ENCODE data around the gene SORD. TPM values are rescaled to one million over a fixed set of nuclear protein-coding genes. Genes with fewer than 3 reads are reported as not detected.

SORD gene
- polyA plus RNA-seq, 3 donors = 28.0 to 45.8 (median 40.1) TPM

GRCh38 chr15:45114751-45115085, 91.7 kb downstream of the SORD start:
- no peak for DNase-seq (ENCODE audit: low read depth in 3 of 3, low spot score in 2 of 3)

- no peak for DNase-seq (ENCODE audit: low read depth in 3 of 3, low spot score in 2 of 3)
Observed at GRCh38 chr15:45115312-45115820, 92.4 kb downstream of the SORD start.

GRCh38 chr15:45116006-45116481, 93.0 kb downstream of the SORD start:
- no peak for DNase-seq (ENCODE audit: low read depth in 3 of 3, low spot score in 2 of 3)

GRCh38 chr15:45116482-45117307, 93.7 kb downstream of the SORD start:
- DNase-seq (ENCODE audit: low read depth in 3 of 3, low spot score in 2 of 3) = no peak

- DNase-seq (ENCODE audit: low read depth in 3 of 3, low spot score in 2 of 3) = no peak
Observed at GRCh38 chr15:45117308-45118130, 94.5 kb downstream of the SORD start.

GRCh38 chr15:45118131-45118588, 95.2 kb downstream of the SORD start:
- DNase-seq (ENCODE audit: low read depth in 3 of 3, low spot score in 2 of 3) = peak; percentile 86 to 93 (median 88)

GRCh38 chr15:45118996-45119395, 96.0 kb downstream of the SORD start:
- DNase-seq (ENCODE audit: low read depth in 3 of 3, low spot score in 2 of 3) = no peak

- DNase-seq (ENCODE audit: low read depth in 3 of 3, low spot score in 2 of 3) = no peak
Observed at GRCh38 chr15:45120081-45120972, 97.3 kb downstream of the SORD start.

- no peak for DNase-seq (ENCODE audit: low read depth in 3 of 3, low spot score in 2 of 3)
Observed at GRCh38 chr15:45121020-45121419, 98.0 kb downstream of the SORD start.

GRCh38 chr15:45121706-45122417, 98.9 kb downstream of the SORD start:
- no peak for DNase-seq (ENCODE audit: low read depth in 3 of 3, low spot score in 2 of 3)

- DNase-seq (ENCODE audit: low read depth in 3 of 3, low spot score in 2 of 3) = no peak
Observed at GRCh38 chr15:45122719-45123118, 99.7 kb downstream of the SORD start.

GRCh38 chr15:45123397-45123796, 100.4 kb downstream of the SORD start:
- no peak for DNase-seq (ENCODE audit: low read depth in 3 of 3, low spot score in 2 of 3)

GRCh38 chr15:45126535-45127158, 103.7 kb downstream of the SORD start:
- DNase-seq (ENCODE audit: low read depth in 3 of 3, low spot score in 2 of 3) = no peak

Other genes with a start within 250 kb of the SORD start
- gene TERB2, start 66.5 kb upstream of the SORD start, polyA plus RNA-seq (ENCODE audit: insufficient read length in 3 of 3) = not detected
- under 1 TPM in 2 of 3 donors, not detected in 1; 0.10 to 0.14 TPM for gene DUOX2, start 91.0 kb downstream of the SORD start, polyA plus RNA-seq (ENCODE audit: insufficient read length in 3 of 3)
- not detected for gene DUOXA2, start 91.1 kb downstream of the SORD start, polyA plus RNA-seq (ENCODE audit: insufficient read length in 3 of 3)
- gene DUOXA1, start 106.7 kb downstream of the SORD start, polyA plus RNA-seq (ENCODE audit: insufficient read length in 3 of 3) = under 1 TPM; 0.16 to 0.22 (median 0.21) TPM
- 1 to 10 TPM; 1.7 to 3.1 (median 2.3) TPM for gene DUOX1, start 106.8 kb downstream of the SORD start, polyA plus RNA-seq (ENCODE audit: insufficient read length in 3 of 3)
- 10 to 100 TPM; 13.0 to 16.0 (median 15.3) TPM for gene SHF, start 164.8 kb downstream of the SORD start, polyA plus RNA-seq (ENCODE audit: insufficient read length in 3 of 3)
- under 1 TPM; 0.40 to 0.44 (median 0.43) TPM for gene SLC28A2, start 229.0 kb downstream of the SORD start, polyA plus RNA-seq (ENCODE audit: insufficient read length in 3 of 3)

Data from right renal cortex interstitium (tissue), 3 donors.